D341Med (cell line): ENCODE measurements around the gene DIO3.

Experiments
- DNase-seq: peaks from one replicate; pipeline ENCODE4 v3.0.0; 2012; ENCODE audit warnings: low spot score

DIO3 gene

GRCh38 chr14:101598571-101599233 is 37.4 kb downstream of the DIO3 start:
- DNase-seq, result no peak

DNA sequence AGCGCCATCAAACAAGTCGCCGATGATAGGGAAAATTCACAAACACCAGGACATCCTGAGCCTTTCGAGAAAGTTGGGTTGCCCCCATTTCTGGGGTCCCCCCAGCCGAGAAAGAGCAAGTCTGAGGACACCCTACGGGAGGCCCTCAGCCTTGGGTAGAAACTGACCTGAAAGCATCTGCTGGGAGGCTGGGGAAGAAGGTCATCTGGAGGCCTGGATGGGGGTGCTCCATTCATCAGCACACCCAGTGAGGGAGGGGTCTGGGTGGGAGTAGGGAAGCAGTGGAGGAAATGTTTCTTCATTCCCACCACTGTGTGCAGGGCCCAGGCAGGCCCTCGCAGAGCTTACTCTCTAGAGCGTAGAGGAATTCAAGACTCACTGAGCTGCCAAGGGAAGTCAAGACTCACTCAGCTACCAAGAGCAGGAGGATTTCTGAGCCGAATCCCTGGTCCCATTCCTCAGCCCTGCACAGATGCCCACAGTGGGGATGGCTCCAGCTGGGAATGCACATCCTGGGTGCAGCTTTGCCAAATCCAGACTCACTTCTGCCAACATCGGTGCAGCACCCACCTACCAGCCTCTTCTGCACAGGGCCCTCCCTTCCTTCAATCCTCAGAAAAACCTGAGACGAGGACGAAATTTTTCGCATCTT is 38.1 kb downstream of the DIO3 start:
- DNase-seq, result no peak

DNA sequence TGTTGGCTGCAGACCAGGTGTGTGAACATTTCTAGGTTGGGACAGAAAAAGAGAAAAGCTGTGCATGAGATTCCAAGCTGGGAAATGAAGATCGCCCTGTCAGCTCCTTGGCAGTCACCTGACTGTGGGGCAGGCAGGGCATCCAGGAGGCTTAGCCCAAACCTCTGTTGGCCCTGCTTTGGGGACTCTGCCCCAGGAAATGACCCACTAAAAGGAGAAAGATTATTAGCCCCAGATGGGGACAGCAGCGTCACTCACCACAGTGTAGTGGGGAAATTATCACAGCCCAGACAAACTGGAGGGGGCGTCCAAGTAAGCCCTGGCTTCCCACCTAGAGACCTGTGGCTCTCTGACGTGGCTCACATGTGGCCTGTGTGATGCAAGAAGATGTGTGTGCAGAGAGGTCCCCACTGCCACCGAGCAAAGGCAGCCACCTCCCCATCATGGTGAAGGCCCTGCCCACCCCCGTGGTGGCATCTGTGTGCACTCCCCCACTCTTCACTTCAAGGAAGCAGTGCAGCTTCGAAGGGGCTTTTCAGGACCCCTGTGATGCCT is 39.1 kb downstream of the DIO3 start:
- DNase-seq, result peak; percentile 8

- DNase-seq, result peak; percentile 17
Observed at GRCh38 chr14:101600891-101601605, 39.8 kb downstream of the DIO3 start.

DNA sequence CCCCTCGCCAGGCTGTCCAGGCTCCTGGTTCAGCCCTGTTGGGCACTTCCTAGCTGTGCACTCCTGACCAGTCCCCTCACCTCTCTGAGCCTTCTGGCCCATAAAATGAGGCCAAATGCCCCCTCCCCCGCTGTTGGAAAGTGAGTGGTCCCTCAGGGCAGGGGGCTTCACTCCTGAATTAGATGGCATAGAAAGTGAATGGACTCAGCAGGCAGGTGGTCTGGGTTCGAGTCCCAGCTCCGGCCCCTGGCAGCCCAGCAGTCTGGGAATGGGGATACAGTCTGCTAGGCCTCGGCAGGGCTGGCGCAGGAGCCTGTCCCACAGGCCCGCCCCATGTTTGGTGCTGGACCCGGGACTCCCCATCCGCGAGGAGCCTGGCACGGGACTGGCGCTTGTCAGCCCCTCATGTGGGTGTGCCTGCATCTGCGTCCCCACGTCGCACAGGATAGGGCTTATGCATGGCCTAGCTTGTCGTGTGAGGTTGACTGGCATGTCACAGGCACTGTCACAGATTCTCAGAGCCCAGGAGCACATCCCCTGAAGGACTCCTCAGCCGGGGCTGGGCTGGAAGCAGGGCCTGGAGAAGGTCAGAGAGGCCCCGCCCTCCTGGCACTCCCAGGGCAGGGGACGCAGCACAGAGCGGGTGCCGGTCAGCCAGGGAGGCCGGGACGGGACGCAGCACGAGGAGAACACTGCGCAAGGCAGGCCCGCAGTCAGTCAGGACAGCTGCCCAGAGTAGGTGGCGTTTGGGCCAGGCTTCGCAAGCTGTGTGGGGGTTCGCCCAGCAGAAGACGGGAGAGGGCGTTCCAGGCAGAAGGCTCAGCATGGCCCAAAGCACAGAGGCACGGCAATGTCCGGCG is 40.5 kb downstream of the DIO3 start:
- DNase-seq, result peak; percentile 22

- DNase-seq, result no peak
Observed at GRCh38 chr14:101602466-101602840, 41.2 kb downstream of the DIO3 start.

DNA sequence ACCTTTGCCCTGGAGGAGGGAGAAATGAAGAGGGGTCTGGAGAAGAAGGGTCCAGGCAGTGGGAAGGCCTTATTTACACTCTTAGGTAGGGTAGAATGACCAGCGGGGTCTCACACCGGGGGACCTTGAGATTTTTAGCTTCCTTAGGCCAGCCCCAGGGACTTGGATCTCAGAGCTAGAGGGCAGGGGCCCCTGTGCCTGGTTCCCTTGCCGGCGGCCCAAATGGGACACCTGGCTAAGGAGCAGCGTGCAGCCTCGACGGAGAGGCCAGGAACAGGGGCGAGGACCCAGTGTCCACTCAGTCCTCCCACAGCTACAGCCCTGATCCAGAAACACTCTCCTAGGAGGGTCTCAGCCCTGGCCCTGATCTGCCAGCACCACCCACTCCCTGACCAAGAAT is 41.8 kb downstream of the DIO3 start:
- no peak for DNase-seq

- DNase-seq, result no peak
Observed at GRCh38 chr14:101604228-101604934, 43.1 kb downstream of the DIO3 start.

- DNase-seq, result peak; percentile 20
Observed at GRCh38 chr14:101604935-101605780, 43.9 kb downstream of the DIO3 start.

DNA sequence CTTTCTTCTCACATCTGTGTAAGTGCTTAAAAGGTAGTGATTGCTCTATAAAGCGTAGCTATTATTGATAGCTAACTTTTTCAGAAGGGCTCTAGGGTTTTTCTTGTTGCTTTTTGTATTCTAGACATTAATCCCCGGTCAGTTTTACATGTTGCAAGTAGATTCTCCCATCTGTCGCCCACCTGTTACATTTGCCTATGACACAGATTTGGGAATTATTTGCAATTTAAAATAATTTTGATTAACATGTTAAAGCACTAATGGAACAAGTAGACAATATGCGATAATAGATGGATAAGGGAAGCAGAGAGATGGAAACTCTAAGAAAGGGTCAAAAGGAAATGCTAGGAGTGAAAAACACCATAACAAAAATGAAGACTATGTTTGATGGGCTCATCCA is 44.5 kb downstream of the DIO3 start:
- DNase-seq, result no peak
